Fibroblast of skin of abdomen (primary cell): ENCODE results near the gene NECTIN1.
A peak's percentile ranks its signal among the peaks of the same experiment; 100 is the strongest.

ENCODE experiments used
- DNase-seq: peaks from one replicate; pipeline ENCODE4 v3.0.0-alpha.2; 2013

NECTIN1 gene

DNA sequence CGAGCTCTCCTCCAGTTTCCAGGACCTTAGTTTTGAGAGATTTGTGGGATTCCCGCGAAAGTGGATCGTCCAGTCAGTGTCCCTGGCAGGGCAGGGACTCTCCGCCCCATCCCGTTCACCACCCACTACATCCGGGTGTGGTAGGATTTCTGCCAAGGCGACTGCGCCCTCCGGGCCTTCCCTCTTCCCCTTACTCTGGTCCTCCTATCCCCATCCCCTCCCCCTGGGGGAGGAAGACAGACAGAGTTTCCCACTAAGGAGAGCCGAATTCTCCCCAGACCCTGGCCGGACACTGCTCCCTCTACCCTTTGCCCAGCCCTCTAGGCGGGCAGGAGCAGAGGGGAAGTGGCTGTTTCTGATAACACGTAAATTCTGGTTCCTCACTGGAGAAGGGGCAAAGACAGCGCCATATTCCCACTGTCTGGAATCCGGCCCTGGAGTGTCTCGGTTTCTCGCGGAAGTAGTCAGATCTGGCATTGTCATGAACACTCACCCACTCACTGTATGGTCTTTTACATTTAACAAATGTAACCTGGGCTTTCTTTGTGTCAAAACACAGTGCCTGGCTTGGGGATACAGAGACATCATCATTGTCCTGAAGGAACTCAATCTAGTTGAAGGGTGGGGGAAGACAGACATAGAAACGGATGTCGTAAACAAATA is 1.1 kb upstream of the NECTIN1 start:
- peak; percentile 43 for DNase-seq

- DNase-seq, result no peak
Observed at GRCh38 chr11:119729581-119729927, 554 bp upstream of the NECTIN1 start.

DNA sequence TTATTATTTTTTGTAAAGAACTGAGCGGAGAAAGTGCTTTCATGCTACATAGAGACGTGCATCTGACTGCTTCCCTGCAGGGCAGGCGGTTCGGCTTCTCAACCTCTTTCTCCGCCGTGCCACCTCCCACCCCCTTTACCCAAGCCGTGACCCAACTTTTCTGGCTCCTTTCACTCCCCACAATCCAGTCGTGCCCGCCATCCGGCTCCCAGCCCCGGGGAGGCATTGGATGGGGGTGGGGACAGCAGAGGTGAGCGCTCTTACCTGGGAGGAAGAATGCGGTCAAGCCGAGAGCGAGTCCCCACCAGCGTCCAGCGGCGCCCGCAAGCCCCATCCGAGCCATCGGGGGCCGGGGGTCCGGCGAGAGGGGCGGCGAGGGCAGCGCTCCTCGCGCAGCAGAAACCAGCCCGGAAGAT is 781 bp downstream of the NECTIN1 start:
- DNase-seq, result no peak

DNA sequence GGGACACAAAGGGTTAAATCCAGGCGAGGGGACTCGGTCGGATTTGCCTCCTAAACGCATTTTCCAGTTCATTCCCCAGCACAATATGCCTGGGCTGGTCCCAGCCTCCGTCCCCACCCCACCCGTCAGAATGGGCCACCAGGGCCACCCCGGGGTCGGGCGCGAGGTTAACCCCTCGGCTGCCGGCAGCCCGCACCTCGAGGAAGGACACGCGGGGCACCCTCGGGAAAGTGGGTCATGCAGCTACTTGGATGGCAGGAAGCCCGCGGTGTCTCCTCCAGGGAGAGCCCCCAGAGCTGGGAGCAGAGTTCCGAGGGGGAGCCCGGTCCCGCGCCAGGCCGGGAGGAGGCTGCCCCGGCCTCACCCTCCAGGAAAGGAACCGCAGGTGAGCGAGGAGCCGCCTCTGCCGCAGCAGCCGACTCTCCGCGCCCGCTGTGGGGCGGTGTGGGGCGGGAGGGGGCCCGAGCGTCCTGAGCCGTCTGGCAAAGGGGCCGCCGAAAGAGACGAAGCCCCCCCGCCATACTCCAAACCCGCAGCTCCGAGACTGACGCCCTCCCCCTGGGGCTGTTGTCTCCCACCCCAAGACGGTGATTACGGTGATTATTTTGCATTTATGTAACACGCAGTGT is 1.4 kb downstream of the NECTIN1 start:
- DNase-seq, result no peak

- no peak for DNase-seq
Observed at GRCh38 chr11:119726585-119727522, 2.1 kb downstream of the NECTIN1 start.

- DNase-seq, result no peak
Observed at GRCh38 chr11:119726150-119726553, 2.8 kb downstream of the NECTIN1 start.

DNA sequence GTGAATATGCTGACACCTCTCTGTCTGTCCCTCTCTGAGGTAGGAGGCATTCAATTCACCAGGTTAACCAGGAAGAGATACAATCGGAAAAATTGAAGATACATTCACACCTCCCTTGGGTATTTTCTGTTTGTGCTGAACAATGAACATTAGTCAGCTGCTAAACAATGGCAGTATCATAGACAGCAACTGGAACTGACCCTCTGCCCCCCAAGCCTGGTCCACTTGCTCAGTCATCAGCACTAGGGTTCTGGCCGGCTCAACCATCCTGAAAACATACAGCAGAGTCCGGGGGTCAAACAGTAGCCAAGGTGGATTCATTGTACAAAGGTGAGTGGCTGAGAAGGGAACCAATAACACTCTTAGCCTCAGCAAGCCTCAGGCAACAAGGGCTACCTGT is 4.0 kb downstream of the NECTIN1 start:
- DNase-seq, result no peak

GRCh38 chr11:119723952-119724325 is 5.1 kb downstream of the NECTIN1 start:
- DNase-seq, result no peak

GRCh38 chr11:119723243-119723951 is 5.6 kb downstream of the NECTIN1 start:
- no peak for DNase-seq

GRCh38 chr11:119722281-119722794 is 6.7 kb downstream of the NECTIN1 start:
- no peak for DNase-seq

- no peak for DNase-seq
Observed at GRCh38 chr11:119721129-119722120, 7.6 kb downstream of the NECTIN1 start.

- DNase-seq, result no peak
Observed at GRCh38 chr11:119720311-119720913, 8.6 kb downstream of the NECTIN1 start.

DNA sequence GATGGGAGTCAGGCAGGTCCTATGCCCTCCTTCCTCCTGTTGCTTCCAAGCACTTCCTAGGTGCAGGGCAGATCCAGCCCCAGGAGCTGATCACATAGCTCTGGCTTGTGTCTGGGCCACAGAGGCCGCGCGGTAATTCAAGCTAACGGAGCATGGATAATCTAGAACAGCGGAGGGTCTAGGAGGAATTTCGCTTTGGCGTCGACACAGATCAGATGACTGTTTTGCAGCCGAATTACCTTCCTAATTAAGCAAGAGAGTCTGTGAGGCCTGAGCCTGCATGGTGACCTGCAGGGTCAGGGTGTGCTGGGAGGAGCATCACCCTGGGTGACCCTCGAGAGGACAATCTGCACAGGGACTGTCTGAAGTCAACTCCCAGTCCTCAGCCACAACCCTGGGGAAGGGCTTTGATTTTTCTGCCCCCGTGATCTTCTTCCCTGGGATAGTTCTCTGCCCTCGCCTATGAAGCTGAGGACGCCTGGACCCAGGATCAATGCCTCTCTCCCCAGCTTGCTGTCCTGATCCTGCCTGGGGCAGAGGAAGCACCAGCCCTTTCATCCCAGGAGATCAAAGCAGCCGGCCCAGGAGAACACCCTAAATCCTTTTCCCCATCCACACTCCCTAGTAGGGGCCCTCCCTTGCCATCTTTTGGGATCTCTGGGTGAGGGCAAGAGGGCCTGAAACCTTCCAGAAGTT is 11.0 kb downstream of the NECTIN1 start:
- no peak for DNase-seq

GRCh38 chr11:119716582-119717498 is 12.2 kb downstream of the NECTIN1 start:
- DNase-seq, result no peak

DNA sequence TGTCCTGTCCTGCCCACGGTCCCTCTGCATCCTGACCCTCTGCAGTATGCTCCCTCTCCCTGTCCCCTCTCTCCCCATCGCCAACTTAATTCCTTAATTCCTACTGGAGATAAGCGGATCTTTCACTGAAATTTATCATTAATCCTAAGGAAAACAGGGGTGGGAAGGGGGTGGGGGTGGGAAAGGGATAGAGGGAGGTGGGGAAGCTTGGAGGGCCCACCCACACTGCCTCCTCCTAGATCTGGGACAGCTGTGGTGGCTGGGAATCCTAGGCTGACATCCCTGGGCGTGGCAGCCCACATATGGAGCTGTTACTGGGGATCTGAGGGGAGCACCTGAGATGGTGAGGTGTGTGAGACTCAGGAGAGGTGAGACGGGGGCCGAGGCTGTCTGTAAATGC is 14.4 kb downstream of the NECTIN1 start:
- DNase-seq, result no peak

GRCh38 chr11:119714189-119714588 is 14.8 kb downstream of the NECTIN1 start:
- DNase-seq, result no peak

DNA sequence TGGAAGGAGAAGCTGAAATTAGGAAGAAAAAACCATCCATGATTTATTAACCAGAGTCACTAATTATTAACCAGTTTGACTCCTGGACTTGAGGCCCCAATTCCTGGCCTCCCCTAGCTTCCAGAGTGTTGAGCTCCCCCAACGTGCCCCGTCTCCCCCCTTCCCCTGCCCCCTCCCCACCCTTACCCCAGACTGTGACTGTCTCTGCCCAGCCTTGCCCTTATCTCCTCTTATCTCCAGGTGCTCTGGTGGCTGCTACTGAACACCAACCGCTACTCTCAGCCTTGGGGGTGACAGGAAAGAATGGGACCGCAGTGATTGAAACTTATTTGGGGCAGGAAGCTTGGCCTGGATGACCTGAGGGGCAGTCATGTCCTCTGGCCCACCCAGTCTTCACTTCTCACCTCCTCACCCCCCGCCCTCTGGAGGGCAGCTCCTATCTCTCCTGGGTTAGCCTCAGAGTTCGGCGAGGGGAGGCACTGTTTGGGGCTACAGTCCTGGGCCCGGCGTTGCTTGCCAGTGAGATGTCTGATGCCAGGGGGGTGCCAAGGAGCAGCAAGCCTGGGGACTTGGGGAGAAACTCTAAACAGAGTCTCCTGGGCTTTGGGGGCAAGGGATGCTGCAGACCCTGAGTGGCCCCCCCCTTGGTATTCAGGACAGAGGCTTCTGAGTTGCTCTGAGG is 15.5 kb downstream of the NECTIN1 start:
- DNase-seq, result no peak
